GM13977 (cell line): ENCODE measurements around the gene LGR4.

Source experiments
- DNase-seq: peaks from one replicate; pipeline ENCODE4 v3.0.0; 2012; ENCODE audit warnings: low spot score
- in situ Hi-C: fragments of 300-500 bp; cut with MboI; formaldehyde crosslinking; loops from one replicate; pipeline ENCODE4 v1.12.0; 2022; ENCODE audit warnings: low sequenced_read_pairs, low pct_unique_long_range_greater_than_20kb, mixed read lengths, inconsistent platforms; ENCODE audit not compliant: unreplicated experiment
- TF ChIP-seq, protein P1 (sequence below): IDR thresholded peaks from 2 replicates; pipeline ENCODE4 v1.5.1; 2012; ENCODE audit warnings: mild to moderate bottlenecking, control low read depth; ENCODE audit not compliant: insufficient read depth; ENCODE audit errors: extremely low read depth, missing control alignments

The LGR4 gene

DNA sequence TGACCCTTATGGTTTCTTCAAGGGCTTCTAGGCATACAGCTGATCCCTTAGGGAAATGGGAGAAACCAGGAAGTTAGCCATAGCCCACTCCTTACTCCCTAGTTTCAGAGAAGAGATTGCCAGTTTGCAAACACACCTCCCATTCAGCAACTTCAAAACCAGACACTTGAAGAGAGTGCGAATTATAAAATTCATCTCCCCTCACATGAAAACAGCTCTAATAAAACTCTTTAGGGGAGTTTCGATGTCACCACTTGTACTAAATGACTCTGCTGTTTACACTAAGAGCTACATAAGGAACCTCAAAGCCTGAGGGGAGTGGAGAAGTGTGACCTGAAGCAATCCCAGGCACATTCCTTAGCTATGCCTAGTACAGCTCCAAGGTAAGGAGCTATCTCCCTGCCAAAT lies 8.3 kb downstream of the LGR4 start:
- TF ChIP-seq, protein P1, sequence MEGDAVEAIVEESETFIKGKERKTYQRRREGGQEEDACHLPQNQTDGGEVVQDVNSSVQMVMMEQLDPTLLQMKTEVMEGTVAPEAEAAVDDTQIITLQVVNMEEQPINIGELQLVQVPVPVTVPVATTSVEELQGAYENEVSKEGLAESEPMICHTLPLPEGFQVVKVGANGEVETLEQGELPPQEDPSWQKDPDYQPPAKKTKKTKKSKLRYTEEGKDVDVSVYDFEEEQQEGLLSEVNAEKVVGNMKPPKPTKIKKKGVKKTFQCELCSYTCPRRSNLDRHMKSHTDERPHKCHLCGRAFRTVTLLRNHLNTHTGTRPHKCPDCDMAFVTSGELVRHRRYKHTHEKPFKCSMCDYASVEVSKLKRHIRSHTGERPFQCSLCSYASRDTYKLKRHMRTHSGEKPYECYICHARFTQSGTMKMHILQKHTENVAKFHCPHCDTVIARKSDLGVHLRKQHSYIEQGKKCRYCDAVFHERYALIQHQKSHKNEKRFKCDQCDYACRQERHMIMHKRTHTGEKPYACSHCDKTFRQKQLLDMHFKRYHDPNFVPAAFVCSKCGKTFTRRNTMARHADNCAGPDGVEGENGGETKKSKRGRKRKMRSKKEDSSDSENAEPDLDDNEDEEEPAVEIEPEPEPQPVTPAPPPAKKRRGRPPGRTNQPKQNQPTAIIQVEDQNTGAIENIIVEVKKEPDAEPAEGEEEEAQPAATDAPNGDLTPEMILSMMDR = no peak
- in situ Hi-C loops = loop anchor here (10.0 kb wide), 1 partner anchor 279 kb away; no protein-coding TSS in a partner anchor
- DNase-seq = no peak

- in situ Hi-C loops = loop anchor here (10.0 kb wide), 1 partner anchor 278 kb away; no protein-coding TSS in a partner anchor
- no peak for DNase-seq
Observed at GRCh38 chr11:27462543-27462942, 10.0 kb downstream of the LGR4 start.

GRCh38 chr11:27460158-27460978 lies 12.2 kb downstream of the LGR4 start:
- TF ChIP-seq, protein P1 = no peak
- in situ Hi-C loops = loop anchor here (10.0 kb wide), 1 partner anchor 276 kb away; no protein-coding TSS in a partner anchor
- DNase-seq = no peak

More at GRCh38 chr11:27462543-27462942, 10.0 kb downstream of the LGR4 start:
- TF ChIP-seq, protein P1 = no peak

- in situ Hi-C loops = no loop called here
- TF ChIP-seq, protein P1 = no peak
- no peak for DNase-seq
Observed at GRCh38 chr11:27459191-27459590, 13.4 kb downstream of the LGR4 start.

DNA sequence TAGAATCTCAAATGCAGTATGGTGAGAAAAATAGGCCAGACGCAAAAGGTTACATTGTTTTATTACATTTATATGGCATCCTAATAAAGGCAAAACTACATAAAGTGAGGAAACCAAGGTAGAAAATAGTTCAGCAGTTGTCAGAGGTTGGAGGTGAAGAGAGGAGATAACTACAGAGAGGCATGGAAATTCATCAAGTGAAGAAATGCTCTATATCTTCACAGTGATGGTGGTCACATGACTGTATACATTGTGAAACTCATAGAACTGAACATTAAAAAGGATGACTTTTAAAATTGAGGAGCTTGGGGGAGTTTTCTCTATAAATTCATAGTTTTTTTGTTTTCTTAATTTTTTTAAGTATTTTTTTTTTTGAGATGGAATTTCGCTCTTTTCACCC lies 14.4 kb downstream of the LGR4 start:
- in situ Hi-C loops = no loop called here
- TF ChIP-seq, protein P1 = no peak
- no peak for DNase-seq

- DNase-seq = no peak
- in situ Hi-C loops = no loop called here
- TF ChIP-seq, protein P1 = no peak
Observed at GRCh38 chr11:27456795-27457329, 15.7 kb downstream of the LGR4 start.
